Hippocampal formation (tissue), 2 donors: ENCODE measurements around the gene LANCL1.
"Not testable (repeated sequence)": the region's sequence is repeated elsewhere in the genome, so short reads cannot be mapped to it uniquely, and the experiment has no call there.

ENCODE experiments used
- DNase-seq, 2 donors: peaks; one replicate each; lab custom pipeline; 2025; lab: John Stamatoyannopoulos, UW

LANCL1 gene

DNA sequence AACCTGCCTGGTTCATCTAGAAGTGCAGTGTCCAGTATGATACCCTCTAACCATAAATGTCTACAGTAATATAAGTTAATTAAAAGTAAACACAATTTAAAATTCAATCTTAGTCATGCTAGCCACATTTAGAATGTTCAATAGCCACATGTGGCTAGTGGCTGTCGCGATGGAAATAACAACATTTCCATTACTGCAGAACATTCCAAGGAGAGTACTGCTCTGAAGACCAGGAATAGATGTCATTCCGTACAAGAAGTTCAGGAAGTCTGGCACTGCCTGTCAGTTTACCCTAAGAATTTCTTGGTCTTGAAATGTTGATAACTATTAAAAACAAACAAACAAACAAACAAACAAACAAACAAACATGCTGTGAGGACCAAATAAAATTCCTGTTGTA is 17.2 kb downstream of the LANCL1 start:
- DNase-seq: no peak

DNA sequence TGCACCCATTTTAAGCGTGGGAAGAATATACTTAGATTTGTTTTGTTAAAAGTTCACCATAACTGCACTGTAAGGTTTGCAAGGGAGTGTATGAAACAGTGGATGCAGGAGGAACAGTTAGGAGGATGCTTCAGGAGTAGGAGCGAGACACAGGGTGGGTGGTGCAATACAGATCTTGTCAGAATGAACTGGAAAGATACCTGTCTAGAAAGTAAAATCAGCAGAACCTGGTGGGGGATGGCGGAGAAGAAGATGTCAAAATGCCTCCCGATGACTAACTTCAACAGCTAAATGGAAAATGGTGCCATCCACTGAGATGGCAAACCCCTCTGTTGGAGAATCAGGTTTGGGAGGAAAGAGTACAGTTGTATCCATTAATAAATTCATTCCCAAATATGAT is 18.2 kb downstream of the LANCL1 start:
- DNase-seq: no peak

DNA sequence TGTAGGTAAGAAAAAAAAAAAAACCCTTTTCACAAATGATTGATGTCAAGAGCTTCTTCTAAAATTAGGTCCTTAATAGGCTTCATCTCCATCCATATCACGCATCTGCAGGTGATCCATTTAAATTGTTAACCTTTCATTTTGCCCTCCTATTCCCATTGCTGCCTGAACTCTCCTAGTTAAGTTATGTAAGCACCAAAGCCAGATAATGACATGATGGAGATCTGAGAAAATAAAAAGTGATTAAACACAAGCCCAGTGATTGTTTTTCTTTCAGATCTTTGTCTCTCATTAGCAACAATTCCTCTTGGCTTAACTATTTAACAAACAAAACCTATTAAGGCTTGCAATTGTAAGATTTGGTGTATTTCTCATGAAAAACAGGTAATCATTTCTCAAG is 20.0 kb downstream of the LANCL1 start:
- no peak for DNase-seq

DNA sequence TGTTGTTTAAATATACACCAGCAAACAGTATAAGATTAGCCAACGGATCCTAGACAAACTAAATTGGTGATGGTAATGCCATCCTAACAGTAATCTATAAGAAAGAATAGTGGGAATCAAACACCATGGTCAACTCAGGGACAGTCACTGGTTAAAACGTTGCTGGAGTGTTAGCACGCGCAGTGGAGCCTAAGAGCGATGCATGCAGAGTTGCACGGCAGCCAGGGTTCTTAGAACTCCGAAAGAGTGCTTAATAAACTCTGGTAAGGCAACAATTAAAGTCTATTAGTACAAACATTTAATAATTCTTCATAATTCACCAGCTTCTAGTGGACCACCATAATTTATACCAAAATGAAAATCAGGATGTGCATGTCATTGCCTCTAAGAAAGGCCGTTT is 22.2 kb downstream of the LANCL1 start:
- DNase-seq: peak in 1 of 2 donors; percentile 9

DNA sequence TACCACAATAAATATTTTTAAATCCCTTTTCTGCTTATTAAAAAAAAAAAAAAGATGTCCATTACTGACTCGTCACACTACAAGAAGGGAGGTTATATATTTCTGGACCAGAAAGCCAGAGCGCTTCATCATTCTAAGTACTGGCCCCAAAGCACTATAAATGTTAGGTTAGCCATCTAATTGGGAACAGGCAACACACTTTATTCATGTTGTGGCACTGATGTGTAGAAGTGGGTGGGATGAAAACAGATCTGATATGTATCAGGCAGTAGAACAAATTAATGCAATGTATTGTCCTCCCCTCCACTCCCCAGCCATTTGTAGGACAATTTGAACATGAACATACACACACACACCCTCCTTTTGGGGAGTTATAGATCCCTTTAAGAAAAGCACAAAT is 24.4 kb downstream of the LANCL1 start:
- DNase-seq: no peak

DNA sequence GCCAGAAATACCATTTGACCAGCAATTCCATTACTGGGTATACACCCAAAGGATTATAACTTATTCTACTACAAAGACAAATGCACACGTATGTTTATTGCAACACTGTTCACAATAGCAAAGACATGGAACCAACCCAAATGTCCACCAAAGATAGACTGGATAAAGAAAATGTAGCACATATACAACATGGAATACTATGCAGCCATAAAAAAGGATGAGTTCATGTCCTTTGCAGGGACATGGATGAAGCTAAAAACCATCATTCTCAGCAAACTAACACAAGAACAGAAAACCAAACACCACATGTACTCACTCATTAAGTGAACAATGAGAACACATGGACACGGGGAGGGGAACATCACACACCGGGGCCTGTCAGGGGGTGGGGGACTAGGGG is 25.6 kb downstream of the LANCL1 start:
- DNase-seq: not testable (repeated sequence)

DNA sequence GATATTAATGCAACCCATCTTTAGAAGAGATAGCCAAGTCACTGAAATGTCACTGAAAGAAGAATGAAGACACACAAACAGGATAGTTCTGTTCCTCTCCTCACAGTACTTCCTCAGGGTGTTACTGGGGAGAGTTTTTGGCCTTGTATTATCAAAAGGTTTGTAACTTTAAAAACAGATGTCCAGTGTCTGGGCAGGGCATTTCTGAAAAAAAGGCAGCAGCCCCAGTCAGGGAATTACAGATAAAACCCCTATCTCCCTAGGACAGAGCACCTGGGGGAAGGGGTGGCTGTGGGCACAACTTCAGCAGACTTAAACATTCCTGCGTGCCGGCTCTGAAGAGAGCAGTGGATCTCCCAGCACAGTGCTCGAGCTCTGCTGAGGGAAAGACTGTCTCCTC is 30.8 kb downstream of the LANCL1 start:
- DNase-seq: no peak

DNA sequence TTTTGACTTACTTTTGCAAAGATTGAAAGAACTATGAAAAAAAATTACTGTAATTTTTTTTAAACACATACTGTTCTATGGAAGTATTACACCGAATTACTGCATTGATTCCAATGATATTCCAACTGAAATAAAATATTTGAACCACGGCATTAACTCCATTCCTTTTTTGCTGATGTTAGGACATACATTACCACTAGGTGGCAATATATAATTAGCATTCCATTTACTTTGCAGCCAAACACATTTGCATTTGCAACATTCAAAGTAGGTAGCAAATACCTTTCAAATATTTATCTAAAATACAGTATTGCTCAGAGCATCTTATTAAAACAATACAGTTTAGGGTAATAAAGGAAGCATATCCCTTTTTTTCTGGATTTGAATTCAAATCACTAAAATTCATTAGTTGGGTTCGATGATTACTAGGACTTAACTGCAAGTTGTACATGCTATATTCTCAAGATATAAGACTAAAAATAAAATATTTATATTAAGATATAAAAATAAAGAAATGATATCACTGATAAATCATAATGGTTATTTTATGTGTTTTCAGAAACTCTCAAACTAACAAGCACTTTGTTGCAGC is 31.3 kb downstream of the LANCL1 start:
- DNase-seq: peak in 1 of 2 donors; percentile 45

DNA sequence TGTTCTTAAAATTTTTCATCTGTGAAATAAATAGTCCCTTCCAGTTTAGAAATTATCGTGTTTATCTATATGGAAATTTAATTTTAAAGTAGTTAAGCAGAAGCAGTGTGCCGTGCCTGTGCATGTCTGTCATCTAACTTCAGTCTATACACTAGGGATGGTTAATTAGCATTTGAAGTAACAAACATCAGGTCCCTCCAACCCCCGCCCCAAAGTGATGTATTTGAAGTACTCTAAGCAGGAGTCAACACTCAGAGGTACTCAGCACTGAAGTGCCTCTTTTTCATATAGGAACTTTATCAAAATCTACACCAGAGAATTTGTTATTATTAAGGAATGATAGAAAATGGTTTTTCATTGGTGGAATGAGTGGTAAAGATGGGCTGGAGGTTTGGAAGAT is 33.0 kb downstream of the LANCL1 start:
- DNase-seq: no peak

DNA sequence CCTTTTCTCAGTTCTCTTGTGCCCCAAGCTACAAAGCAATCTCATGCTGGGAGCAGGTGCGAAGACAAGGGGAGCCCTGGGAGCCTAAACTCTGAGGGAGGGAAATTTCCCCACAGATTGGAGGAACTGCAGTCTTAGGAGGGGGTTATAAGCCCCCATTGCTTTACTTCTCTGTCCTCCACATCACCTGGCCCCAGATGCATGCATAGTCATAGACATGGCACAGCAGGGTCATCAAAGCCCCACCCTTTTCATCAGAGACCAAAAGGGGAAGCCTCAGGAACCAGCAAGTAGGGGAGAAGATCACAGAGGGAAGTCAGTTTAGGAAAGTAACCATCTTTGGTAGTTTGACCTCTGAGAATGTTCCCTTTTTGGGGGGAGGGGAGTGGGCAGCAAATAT is 33.7 kb downstream of the LANCL1 start:
- DNase-seq: no peak

DNA sequence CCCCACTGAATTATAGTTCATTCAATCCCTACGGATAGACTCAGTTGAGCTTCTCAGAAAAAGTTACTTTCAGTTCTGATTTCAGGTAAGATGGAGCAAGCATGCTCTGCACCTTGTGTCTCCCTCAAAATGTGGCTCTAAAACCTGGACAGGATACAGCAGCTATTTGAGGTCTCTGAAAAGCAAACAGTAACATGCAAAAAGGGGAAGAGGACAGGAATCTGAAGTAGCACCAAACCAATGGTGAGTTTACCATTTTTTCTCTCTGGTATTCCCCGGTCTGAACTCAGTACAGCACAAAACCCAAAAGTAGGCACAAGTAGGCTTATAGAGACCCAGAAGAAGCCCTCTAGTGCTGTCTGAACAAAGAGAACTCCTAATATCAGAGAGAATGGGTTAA is 34.1 kb downstream of the LANCL1 start:
- DNase-seq: no peak

DNA sequence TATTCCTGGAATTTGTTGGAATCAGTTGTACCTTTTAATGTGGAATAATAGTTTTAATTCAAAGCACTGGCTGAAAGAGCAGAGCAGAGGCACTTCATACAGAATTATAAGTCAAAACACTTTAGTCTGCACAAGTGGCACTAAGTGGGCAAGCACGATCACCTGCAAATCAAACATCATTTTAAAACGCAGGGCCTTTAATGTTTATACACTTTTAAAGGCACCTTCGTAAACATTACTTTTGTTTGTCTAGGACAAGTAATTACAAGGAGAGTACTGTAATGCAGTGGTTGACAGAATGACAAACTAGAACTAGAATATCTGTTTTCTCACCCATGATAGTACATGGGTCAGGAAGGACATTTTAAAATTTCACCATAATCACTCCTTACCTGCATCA is 36.4 kb downstream of the LANCL1 start:
- no peak for DNase-seq

DNA sequence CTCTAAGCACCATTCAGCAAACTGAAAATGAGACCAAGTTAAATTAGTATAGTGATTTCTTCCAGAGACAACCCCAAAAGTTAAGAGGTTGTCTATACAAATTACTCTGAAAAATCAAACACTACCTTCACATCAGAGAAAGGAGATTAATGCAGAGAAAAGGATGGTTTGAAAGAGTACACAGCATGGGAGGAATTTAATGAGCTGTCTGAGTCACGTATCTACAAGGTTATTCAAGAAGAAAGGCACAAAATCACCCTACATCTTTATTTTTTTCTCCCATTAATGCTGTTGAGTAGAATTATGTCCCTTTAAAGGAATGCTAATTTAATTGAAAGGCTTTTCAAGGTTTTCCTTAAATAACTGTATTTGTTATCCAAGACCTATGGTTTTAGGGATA is 41.1 kb downstream of the LANCL1 start:
- DNase-seq: no peak

DNA sequence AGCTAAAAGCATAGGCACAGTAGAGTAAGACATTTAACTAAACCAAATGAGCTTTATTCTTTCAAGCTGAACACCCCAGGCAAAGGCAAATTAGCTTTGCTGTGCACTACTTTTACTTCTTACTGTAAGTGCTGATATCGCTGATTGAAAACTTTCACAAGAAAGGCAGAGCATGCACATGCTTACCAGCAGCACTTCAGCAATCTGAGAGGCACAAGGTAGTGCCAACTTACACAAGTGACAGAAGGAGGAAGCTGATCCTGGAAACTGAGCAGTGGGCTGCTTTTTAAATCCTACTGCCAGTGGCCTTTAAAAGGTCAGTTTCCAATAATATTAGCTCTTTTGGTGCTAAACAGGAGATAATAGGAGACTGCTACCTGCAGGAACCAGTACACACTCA is 43.9 kb downstream of the LANCL1 start:
- DNase-seq: no peak

DNA sequence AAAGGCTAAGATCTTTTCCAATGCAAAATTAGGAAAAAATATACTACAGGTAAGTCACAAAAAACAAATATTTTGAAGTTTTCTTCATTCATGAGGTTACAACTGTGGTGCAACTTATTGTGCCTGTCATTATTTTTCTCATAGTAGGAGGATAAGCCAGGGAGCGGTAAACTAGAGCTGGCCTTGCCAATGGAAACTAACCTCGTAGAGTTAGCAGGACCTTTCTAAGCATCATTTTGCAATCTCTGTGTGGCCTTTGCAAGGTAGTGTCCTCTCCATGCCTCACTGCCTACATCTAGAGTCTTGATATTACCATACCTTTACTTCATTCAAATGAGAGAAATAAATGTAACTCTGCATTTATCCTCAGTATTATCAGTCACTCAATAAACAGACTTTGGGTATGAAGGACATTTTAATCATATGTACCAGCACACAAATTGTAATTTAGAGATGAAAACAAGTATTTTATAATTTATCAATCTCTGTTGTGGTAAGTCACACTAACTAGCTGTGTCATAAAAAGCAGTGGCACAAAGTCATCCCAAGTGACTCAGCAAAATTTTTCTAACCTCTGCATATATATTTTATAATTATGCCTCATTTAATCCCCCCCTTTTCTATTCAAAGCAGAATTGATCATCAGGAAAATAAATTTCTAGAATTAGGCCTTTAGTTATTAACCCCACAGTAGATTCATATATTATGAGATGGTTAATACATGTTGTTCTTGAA is 47.0 kb downstream of the LANCL1 start:
- DNase-seq: no peak

DNA sequence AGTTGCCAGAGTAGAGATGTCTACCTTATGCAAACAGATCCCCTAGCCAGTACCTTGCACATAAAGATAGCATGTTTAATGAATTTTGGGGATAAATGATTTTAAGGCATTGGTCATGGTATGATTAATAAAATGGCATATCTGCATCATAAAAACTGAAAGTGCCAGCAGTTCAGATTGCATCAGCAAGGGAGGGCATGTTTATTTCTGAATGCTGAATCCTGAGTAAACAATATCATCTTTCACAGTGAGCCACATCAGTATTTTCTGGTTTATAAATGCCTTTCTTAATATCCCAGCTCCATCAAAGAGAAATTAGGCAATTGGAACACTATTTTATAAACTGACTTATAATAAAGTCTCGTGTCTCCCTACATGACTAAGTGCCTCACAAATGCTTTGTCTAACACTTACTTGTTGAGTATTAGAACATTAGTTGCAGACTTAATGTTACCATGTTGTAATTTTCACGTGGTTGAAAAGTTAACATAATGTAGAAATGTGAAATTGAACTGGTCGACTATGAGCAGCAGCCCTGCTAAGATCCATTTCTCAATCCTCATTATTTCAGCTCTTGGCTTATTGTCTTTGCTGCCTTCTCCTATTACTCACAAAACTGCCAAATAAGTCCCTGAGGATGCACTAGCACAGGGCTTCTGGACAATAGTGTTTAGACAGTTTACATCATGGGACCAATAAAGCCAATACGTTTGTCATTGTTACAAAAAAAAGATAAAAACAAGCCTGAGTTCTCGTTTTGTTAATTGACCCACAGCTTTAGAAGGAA is 48.0 kb downstream of the LANCL1 start:
- DNase-seq: no peak

DNA sequence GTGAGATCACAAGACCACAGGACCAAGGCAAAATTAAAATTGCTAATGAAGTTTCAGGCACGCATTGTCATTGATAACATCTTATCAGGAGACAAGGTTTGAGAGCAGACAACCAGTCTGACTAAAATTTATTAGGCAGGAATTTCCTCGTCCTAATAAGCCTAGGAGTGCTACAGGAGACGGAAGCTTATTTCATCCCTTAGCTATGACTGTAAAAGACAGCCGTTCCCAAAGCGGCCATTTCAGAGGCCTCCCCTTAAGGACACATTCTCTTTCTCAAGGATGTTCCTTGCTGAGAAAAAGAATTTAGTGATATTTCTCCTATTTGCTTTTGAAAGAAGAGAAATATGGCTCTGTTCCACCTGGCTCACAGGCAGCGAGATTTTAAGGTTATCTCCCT is 49.2 kb downstream of the LANCL1 start:
- DNase-seq: not testable (repeated sequence)

DNA sequence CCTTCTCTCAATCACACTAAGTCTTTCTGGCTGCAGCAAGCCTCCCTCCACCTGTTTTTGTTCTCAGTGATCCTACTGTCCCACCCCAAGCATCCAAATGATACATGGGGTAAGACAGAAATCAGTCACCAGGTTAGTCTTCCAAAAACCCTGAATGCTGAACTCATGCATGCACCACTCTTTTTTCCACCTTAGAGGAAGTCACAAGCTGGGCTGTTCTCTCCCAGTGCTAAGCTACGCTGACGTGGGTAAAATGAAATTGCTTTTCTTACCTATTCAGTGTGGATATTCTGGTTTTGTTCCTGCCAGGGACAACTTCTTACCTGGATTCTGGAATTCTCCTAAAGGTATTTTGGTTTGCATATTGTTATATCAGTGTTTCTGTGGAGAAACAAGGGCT is 54.2 kb downstream of the LANCL1 start:
- no peak for DNase-seq

DNA sequence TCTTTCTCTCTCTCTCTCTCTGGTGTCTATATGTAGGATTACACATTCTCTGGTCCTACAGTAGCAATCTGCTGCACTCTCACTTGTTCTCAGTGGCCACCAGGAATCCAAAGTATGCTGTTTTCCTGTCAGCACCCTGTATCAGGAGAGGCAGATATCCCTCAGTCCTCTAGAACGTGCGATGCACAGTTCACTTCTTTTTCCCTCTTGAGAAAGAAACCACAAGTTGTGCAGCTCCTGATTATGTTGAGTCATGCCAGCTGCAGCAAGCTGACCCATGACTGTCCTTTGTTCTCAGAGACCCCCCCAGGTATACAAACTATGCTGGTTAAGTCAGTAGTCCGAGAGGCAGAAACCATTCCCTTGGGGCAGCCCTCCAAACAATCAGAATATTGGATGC is 54.6 kb downstream of the LANCL1 start:
- no peak for DNase-seq

DNA sequence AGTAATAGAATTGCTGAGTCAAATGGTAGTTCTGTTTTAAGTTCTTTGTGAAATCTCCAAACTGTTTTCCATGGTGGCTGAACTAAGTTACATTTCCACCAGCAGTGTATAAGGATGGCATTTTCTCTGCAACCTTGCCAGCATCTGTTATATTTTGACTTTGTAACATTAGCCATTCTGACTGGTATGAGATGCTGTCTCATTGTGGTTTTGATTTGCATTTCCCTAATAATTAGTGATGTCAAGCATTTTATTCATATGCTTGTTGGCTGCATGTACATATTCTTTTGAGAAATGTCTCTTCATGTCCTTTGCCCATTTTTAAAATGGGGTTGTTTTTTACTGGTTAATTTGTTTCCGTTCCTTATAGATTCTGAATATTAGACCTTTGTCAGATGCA is 63.9 kb downstream of the LANCL1 start:
- DNase-seq: no peak

DNA sequence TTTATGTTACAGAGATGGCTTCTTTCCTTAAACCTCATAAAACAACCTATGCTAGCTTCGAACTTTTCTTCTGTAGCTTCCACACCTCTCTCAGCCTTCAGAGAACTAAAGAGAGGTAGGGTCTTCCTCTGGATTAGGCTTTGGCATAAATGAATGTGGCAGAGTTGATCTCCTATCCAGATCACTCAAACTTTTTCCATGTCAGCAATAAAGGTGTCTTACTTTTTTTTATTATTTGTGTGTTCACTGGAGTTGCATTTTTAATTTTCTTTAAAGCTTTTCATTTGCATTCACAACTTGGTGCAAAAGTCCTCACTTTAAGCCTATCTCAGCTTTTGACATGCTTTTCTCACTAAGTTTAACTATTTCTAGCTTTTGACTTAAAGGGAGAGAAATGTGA is 66.0 kb downstream of the LANCL1 start:
- no peak for DNase-seq

DNA sequence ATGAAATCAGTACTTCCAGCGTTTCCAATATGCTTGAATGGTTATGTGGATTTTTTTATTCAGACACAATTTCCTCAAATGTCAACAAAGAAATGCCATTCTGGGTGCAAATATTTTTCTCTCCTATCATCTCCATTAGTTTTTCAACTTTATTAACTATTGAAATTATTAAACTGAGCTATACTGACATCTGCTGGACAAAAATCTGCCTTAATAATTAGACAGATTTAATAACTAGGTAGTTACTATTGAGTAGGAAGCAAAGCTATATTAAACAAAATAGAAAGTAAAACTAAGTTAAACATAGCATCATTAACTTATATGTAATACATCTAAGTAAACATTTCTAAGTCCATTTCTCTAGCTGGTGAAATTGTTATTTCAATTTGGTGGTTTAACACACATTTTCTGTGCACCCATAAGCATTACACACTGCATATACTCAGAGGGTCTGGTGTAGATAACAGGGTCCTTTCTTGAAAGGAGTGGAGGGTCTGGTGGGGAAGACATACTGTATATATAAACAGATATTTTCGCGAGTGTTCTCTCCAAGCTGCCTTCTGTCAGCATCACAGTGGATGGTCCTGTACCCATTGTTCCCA is 77.0 kb downstream of the LANCL1 start:
- DNase-seq: peak in 1 of 2 donors; percentile 33

DNA sequence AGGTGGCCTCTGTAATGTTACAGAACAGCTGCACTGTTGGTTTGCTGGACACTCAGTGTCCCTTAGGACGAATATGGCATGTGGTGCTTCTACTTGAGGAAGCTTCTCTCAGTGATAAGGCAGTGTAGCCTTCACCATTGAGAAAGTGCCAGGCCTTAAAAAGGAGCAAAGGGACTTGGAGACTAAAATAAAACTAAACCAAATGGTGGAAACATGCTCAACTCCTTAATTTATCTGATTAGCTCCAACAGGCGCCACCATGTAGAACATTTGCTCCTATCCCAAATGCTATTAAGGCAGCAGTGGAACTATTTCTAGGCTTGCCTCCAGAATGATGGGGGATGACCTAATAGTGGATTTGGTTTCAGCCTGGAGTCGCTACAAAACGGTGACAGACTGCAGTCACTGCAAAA is 84.1 kb downstream of the LANCL1 start:
- DNase-seq: no peak
